ENCODE measurements around the gene SLC9A9.

The SLC9A9 gene

GRCh38 chr3:143358793-143359491 is 489.3 kb downstream of the SLC9A9 start:
- DNase-seq (ENCODE audit: low read depth in 3 of 3), result no peak

- no peak for DNase-seq (ENCODE audit: low read depth in 3 of 3)
These were observed 490.0 kb downstream of the SLC9A9 start for GRCh38 chr3:143358155-143358792.

- DNase-seq (ENCODE audit: low read depth in 3 of 3), result no peak
These were observed 490.6 kb downstream of the SLC9A9 start for GRCh38 chr3:143357700-143358099.

- no peak for DNase-seq (ENCODE audit: low read depth in 3 of 3)
These were observed 491.4 kb downstream of the SLC9A9 start for GRCh38 chr3:143356839-143357238.

GRCh38 chr3:143354342-143354741 is 493.9 kb downstream of the SLC9A9 start:
- no peak for DNase-seq (ENCODE audit: low read depth in 3 of 3)

GRCh38 chr3:143352850-143353550 is 495.3 kb downstream of the SLC9A9 start:
- DNase-seq (ENCODE audit: low read depth in 3 of 3), result no peak

- DNase-seq (ENCODE audit: low read depth in 3 of 3), result no peak
These were observed 496.2 kb downstream of the SLC9A9 start for GRCh38 chr3:143351895-143352608.

- no peak for DNase-seq (ENCODE audit: low read depth in 3 of 3)
These were observed 496.9 kb downstream of the SLC9A9 start for GRCh38 chr3:143351354-143351753.

- no peak for DNase-seq (ENCODE audit: low read depth in 3 of 3)
These were observed 498.8 kb downstream of the SLC9A9 start for GRCh38 chr3:143349455-143349854.

GRCh38 chr3:143348486-143349327 is 499.6 kb downstream of the SLC9A9 start:
- no peak for DNase-seq (ENCODE audit: low read depth in 3 of 3)

GRCh38 chr3:143344516-143345165 is 503.6 kb downstream of the SLC9A9 start:
- no peak for DNase-seq (ENCODE audit: low read depth in 3 of 3)

GRCh38 chr3:143343944-143344343 is 504.3 kb downstream of the SLC9A9 start:
- no peak for DNase-seq (ENCODE audit: low read depth in 3 of 3)

GRCh38 chr3:143343031-143343430 is 505.2 kb downstream of the SLC9A9 start:
- DNase-seq (ENCODE audit: low read depth in 3 of 3), result no peak

GRCh38 chr3:143339451-143339850 is 508.8 kb downstream of the SLC9A9 start:
- DNase-seq (ENCODE audit: low read depth in 3 of 3), result no peak

- no peak for DNase-seq (ENCODE audit: low read depth in 3 of 3)
These were observed 510.9 kb downstream of the SLC9A9 start for GRCh38 chr3:143337387-143337786.

GRCh38 chr3:143334231-143334630 is 514.0 kb downstream of the SLC9A9 start:
- DNase-seq (ENCODE audit: low read depth in 3 of 3), result no peak

GRCh38 chr3:143333367-143333766 is 514.9 kb downstream of the SLC9A9 start:
- no peak for DNase-seq (ENCODE audit: low read depth in 3 of 3)

GRCh38 chr3:143332026-143332425 is 516.2 kb downstream of the SLC9A9 start:
- DNase-seq (ENCODE audit: low read depth in 3 of 3), result no peak

- no peak for DNase-seq (ENCODE audit: low read depth in 3 of 3)
These were observed 516.9 kb downstream of the SLC9A9 start for GRCh38 chr3:143331350-143331749.

GRCh38 chr3:143330296-143330868 is 517.9 kb downstream of the SLC9A9 start:
- no peak for DNase-seq (ENCODE audit: low read depth in 3 of 3)

All from stimulated activated CD4-positive, alpha-beta T cell treated with anti-CD3 and anti-CD28 coated beads, TNF-alpha, amount 100 ng/mL, for 48 hours (primary cell).